CD14-positive monocyte (primary cell): ENCODE results near the gene PTGR1. TPM values are rescaled to one million over a fixed set of nuclear protein-coding genes. Genes with fewer than 3 reads are reported as not detected.

Experiments used
- DNase-seq, 3 donors: peaks; one replicate each; pipeline ENCODE4 v3.0.0-alpha.2; 2011 to 2022
- H2AFZ ChIP-seq: 2 replicates; pipeline ENCODE4 v1.6.0; 2012; ENCODE audit warnings: mild to moderate bottlenecking, low read depth, low read length, inconsistent platforms; ENCODE audit not compliant: insufficient read depth, poor library complexity, severe bottlenecking
- H3K27ac ChIP-seq, 2 donors: 1 replicate in 1 of 2; 2 replicates in 1 of 2; pipeline ENCODE4 v1.5.1; 2012 to 2013; ENCODE audit warnings: low read length in 2 of 2, control low read depth in 1 of 2, inconsistent platforms in 1 of 2, low read depth in 1 of 2, mild to moderate bottlenecking in 1 of 2
- H3K27me3 ChIP-seq, 2 donors: one replicate each; pipeline versions ENCODE4 v1.6.0 to v1.6.1; 2011 to 2013; ENCODE audit warnings: low read length in 2 of 2; ENCODE audit not compliant: control insufficient read depth in 2 of 2, insufficient read depth in 2 of 2
- H3K36me3 ChIP-seq, 2 donors: replicated peaks in 1 of 2; 1 replicate in 1 of 2; 2 replicates in 1 of 2; pipeline versions ENCODE4 v1.5.1 to v1.6.1; 2012 to 2013; ENCODE audit warnings: low read length in 2 of 2, control low read depth in 1 of 2, inconsistent platforms in 1 of 2, mild to moderate bottlenecking in 1 of 2; ENCODE audit not compliant: insufficient read depth in 2 of 2, control insufficient read depth in 1 of 2
- H3K4me1 ChIP-seq, 2 donors: 1 replicate in 1 of 2; 2 replicates in 1 of 2; pipeline versions ENCODE4 v1.5.1 to v1.6.1; 2012 to 2013; ENCODE audit warnings: low read length in 2 of 2, control low read depth in 1 of 2, inconsistent platforms in 1 of 2, mild to moderate bottlenecking in 1 of 2, moderate library complexity in 1 of 2; ENCODE audit not compliant: insufficient read depth in 2 of 2, control insufficient read depth in 1 of 2
- H3K4me2 ChIP-seq: replicated peaks from 2 replicates; pipeline ENCODE3; 2012; ENCODE audit warnings: low read length, moderate library complexity, mild to moderate bottlenecking; ENCODE audit not compliant: poor library complexity, severe bottlenecking; ENCODE audit errors: extremely low read depth
- H3K4me3 ChIP-seq, 3 experiments: fragments of 200-600 bp in 1 of 3; sonication (generic) in 1 of 3; replicated peaks in 1 of 3; 1 replicate in 2 of 3; 2 replicates in 1 of 3; pipeline ENCODE4 v1.5.1; 2011 to 2013; ENCODE audit warnings: low read length in 3 of 3, mild to moderate bottlenecking in 3 of 3, control low read depth in 2 of 3, low read depth in 2 of 3, inconsistent platforms in 1 of 3, moderate library complexity in 1 of 3
- H3K79me2 ChIP-seq: 2 replicates; pipeline ENCODE4 v1.6.0; 2012; ENCODE audit warnings: mild to moderate bottlenecking, control low read depth, inconsistent platforms, low read length, moderate library complexity; ENCODE audit not compliant: insufficient read depth
- H3K9ac ChIP-seq: 2 replicates; pipeline ENCODE4 v1.6.0; 2017; ENCODE audit warnings: low read length, mild to moderate bottlenecking; ENCODE audit not compliant: insufficient read depth, poor library complexity, severe bottlenecking
- H3K9me3 ChIP-seq, 2 donors: replicated peaks in 1 of 2; 1 replicate in 1 of 2; 2 replicates in 1 of 2; pipeline versions ENCODE4 v1.5.1 to v1.6.1; 2012 to 2013; ENCODE audit warnings: low read length in 2 of 2, control low read depth in 1 of 2; ENCODE audit not compliant: control insufficient read depth in 1 of 2, insufficient read depth in 1 of 2
- H4K20me1 ChIP-seq: 2 replicates; pipeline ENCODE4 v1.6.0; 2012; ENCODE audit warnings: mild to moderate bottlenecking, low read length, control low read depth, moderate library complexity; ENCODE audit not compliant: insufficient read depth
- H3K27ac Mint-ChIP-seq, 7 donors: one replicate each; pipeline ENCODE4 v1.8.0; 2020; ENCODE audit warnings: mild to moderate bottlenecking in 7 of 7, mixed read lengths in 7 of 7, moderate library complexity in 6 of 7, inconsistent platforms in 2 of 7
- H3K27me3 Mint-ChIP-seq, 3 donors: one replicate each; pipeline ENCODE4 v1.8.0; 2021 to 2022; ENCODE audit warnings: low read depth in 3 of 3, mild to moderate bottlenecking in 3 of 3, mixed read lengths in 3 of 3, moderate library complexity in 3 of 3, inconsistent platforms in 1 of 3
- H3K36me3 Mint-ChIP-seq, 2 donors: one replicate each; pipeline ENCODE4 v1.8.0; 2020; ENCODE audit warnings: mixed read lengths in 2 of 2, inconsistent platforms in 1 of 2, mild to moderate bottlenecking in 1 of 2
- H3K4me1 Mint-ChIP-seq: one replicate; pipeline ENCODE4 v1.8.0; 2020; ENCODE audit warnings: mild to moderate bottlenecking, mixed read lengths
- H3K4me3 Mint-ChIP-seq, 2 donors: one replicate each; pipeline ENCODE4 v1.8.0; 2020; ENCODE audit warnings: mild to moderate bottlenecking in 2 of 2, mixed read lengths in 2 of 2, moderate library complexity in 1 of 2
- H3K9me3 Mint-ChIP-seq, 7 donors: one replicate each; pipeline ENCODE4 v1.8.0; 2020 to 2022; ENCODE audit warnings: mixed read lengths in 7 of 7, mild to moderate bottlenecking in 6 of 7, moderate library complexity in 6 of 7, inconsistent platforms in 2 of 7
- WGBS: methylation state at CpG from one replicate; pipeline ENCODE4 v1.1.5; 2013; ENCODE audit warnings: missing lambda C conversion rate; ENCODE audit not compliant: insufficient coverage; 5-methylcytosine and 5-hydroxymethylcytosine counted together
- intact Hi-C, 2 donors: fragments of 100-400 bp; cut with micrococcal nuclease; formaldehyde crosslinking; loops; one replicate each; pipeline versions ENCODE4 v1.15.0 to v1.15.1; 2023
- polyA plus RNA-seq, 3 donors: library from polyadenylated mRNA; depleted of rRNA in 1 of 3; unstranded in 2 of 3; stranded (reverse) in 1 of 3; fragments of 300-500 nt in 2 of 3; fragments of >200 nt in 1 of 3; fragmentation: Illumina TruSeq in 2 of 3; gene quantifications; 1 replicate in 2 of 3; 2 replicates in 1 of 3; pipeline ENCODE4 v1.2.3, GENCODE V29; 2012 to 2021
- TF ChIP-seq, protein P1 (sequence below): fragments of 200-600 bp; IDR thresholded peaks from one replicate; pipeline ENCODE4 v1.8.0; 2022; ENCODE audit warnings: antibody characterized with exemption, mild to moderate bottlenecking

PTGR1 gene
- polyA plus RNA-seq, 3 donors, result 0.41 to 1.1 (median 0.68) TPM

DNA sequence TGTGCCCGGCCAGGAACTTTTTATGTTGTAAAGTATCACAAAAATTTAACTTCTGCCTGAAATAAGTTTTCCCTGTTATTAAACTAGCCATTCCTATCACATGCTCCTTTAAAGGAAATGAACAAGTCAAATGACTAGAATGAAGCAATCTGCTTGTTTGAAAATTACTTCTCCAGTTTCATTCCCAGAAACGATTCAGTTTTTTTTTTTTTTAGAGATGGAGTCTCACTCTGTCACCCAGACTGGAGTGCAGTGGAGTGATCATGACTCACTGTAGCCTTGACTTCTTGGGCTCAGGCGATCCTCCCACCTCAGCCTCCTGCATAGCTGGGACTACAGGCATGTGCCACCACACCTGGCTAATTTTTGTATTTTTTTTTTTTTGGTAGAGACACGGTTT, 48.6 kb upstream of the PTGR1 start:
- no peaks in the 10 kb centered on the region for H3K9me3 ChIP-seq
- no peaks in the 10 kb centered on the region for H3K4me1 ChIP-seq
- H3K27me3 Mint-ChIP-seq, result no peaks in the 10 kb centered on the region
- no peaks in the 10 kb centered on the region for H3K27me3 ChIP-seq
- H3K79me2 ChIP-seq, result no peaks in the 10 kb centered on the region
- H3K4me3 ChIP-seq, result no peak overlapping the region
- peaks cover 40 to 63% of the 10 kb centered on the region in 2 donors for H3K36me3 Mint-ChIP-seq
- peaks cover under 1% of the 10 kb centered on the region for H4K20me1 ChIP-seq
- H3K9me3 Mint-ChIP-seq, result no peaks in the 10 kb centered on the region
- H3K4me3 Mint-ChIP-seq, result no peak overlapping the region
- peak overlapping the region in 1 of 7 donors; percentile 32 for H3K27ac Mint-ChIP-seq
- no peak overlapping the region for H2AFZ ChIP-seq
- H3K36me3 ChIP-seq, result peaks cover 23 to 57% of the 10 kb centered on the region in 2 donors
- no peak overlapping the region for H3K4me2 ChIP-seq
- no peak overlapping the region for H3K27ac ChIP-seq
- intact Hi-C loops, result no loop called here
- no peak overlapping the region for H3K9ac ChIP-seq
- TF ChIP-seq, protein P1, sequence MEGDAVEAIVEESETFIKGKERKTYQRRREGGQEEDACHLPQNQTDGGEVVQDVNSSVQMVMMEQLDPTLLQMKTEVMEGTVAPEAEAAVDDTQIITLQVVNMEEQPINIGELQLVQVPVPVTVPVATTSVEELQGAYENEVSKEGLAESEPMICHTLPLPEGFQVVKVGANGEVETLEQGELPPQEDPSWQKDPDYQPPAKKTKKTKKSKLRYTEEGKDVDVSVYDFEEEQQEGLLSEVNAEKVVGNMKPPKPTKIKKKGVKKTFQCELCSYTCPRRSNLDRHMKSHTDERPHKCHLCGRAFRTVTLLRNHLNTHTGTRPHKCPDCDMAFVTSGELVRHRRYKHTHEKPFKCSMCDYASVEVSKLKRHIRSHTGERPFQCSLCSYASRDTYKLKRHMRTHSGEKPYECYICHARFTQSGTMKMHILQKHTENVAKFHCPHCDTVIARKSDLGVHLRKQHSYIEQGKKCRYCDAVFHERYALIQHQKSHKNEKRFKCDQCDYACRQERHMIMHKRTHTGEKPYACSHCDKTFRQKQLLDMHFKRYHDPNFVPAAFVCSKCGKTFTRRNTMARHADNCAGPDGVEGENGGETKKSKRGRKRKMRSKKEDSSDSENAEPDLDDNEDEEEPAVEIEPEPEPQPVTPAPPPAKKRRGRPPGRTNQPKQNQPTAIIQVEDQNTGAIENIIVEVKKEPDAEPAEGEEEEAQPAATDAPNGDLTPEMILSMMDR, result no peak
- no peaks in the 10 kb centered on the region for H3K4me1 Mint-ChIP-seq
- DNase-seq, result no peak
- WGBS, result no CpG with 5 or more reads among the region's 4 CpGs

DNA sequence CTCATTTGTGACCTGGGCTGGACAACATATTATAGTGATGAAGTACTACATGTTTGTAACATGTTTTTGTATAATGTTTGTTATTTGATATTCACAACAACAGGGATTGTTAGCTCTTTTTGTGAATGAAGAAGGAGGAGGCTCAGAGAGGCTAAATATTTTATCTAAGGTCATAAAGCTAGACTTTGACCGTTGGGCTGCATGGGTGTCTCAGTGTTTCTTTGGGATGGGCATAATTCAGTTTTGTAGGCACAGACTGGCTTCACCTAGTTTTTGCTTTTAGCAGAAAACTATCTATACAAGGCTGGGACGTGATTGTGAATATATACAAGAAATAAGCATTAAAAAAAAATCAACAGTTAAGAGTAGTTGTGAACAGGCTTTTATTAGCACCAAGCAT, 47.0 kb upstream of the PTGR1 start:
- Histone ChIP-seq H3K4me3 (no peak overlapping the region), H3K9me3 (no peaks in the 10 kb centered on the region), H3K27ac (no peak overlapping the region), H3K4me2 (no peak overlapping the region), H3K79me2 (no peaks in the 10 kb centered on the region), H4K20me1 (peaks cover 5% of the 10 kb centered on the region), H3K4me1 (no peaks in the 10 kb centered on the region), H3K9ac (no peak overlapping the region), H3K27me3 (no peaks in the 10 kb centered on the region), H2AFZ (no peak overlapping the region), H3K36me3 (peaks cover 24 to 60% of the 10 kb centered on the region in 2 donors)
- TF ChIP-seq, protein P1, result no peak
- Mint-ChIP-seq H3K4me1 (no peaks in the 10 kb centered on the region), H3K4me3 (no peak overlapping the region), H3K27ac (no peak overlapping the region), H3K9me3 (no peaks in the 10 kb centered on the region), H3K36me3 (peaks cover 42 to 65% of the 10 kb centered on the region in 2 donors), H3K27me3 (no peaks in the 10 kb centered on the region)
- WGBS, result no CpG with 5 or more reads among the region's 2 CpGs
- no peak for DNase-seq
- intact Hi-C loops, result no loop called here
